Activated T-helper 1 cell treated with anti-CD3 and anti-CD28 coated beads, Interleukin-2, amount 50 U/mL, for 16 hours (primary cell): ENCODE measurements around the gene MRPL28.
"Not testable (repeated sequence)": the region's sequence is repeated elsewhere in the genome, so short reads cannot be mapped to it uniquely, and the experiment has no call there.

Source experiments
- DNase-seq, 2 donors: peaks; one replicate each; pipeline ENCODE4 v3.0.0-alpha.2; 2020; ENCODE audit warnings: low read depth in 1 of 2, low spot score in 1 of 2

Gene MRPL28

DNA sequence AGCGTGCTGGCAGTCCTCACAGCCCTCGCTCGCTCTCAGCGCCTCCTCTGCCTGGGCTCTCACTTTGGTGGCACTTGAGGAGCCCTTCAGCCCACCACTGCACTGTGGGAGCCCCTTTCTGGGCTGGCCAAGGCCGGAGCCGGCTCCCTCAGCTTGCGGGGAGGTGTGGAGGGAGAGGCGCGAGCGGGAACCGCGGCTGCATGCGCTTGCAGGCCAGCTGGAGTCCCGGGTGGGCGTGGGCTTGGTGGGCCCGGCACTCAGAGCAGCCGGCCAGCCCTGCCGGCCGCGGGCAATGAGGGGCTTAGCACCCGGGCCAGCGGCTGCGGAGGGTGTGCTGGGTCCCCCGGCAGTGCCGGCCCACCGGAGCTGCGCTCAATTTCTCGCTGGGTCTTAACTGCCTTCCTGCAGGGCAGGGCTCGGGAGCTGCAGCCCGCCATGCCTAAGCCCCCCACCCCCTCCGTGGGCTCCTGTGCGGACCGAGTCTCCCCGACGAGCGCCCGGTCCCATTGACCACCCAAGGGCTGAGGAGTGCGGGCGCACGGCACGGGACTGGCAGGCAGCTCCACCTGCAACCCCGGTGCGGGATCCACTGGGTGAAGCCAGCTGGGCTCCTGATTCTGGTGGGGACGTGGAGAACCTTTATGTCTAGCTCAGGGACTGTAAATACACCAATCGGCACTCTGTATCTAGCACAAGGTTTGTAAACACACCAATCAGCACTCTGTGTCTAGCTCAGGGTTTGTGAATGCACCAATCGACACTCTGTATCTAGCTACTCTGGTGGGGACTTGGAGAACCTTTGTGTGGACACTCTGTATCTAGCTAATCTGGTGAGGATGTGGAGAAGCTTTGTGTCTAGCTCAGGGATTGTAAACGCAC lies 29.0 kb downstream of the MRPL28 start:
- not testable (repeated sequence) for DNase-seq

DNA sequence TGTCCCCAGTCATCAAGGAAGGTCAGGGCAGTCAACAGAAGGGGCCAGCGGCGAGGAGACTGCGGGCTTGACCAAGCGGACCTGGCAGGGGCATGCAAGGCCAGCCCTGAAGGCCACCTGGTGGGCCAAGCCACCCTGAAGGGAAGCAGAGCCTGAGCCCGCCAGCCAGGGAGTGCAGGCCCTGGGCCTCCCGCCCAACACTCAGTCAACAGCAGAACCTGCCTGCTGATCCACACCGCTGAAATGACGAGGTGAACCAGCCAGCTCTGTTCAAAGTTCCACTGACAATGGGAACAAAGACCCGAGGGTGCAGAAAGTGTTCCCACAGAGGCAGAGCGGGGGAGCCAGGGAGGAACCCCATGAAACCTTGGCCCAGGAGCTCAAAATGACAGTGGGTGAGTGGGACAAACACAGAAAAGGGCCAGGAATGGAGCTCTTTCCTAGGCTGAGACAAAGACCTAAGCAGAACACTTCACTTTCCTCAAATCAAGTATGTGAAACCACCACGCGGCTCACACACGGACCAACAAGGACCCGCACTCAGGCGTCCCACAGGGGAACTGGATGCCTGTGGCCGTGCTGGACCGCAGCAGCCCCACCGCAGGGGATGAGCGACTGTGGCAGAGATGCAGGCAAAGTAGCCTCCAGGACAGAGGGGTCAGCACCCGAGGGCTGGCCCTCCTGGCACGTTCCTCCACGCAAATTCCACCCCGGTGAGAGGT lies 29.8 kb downstream of the MRPL28 start:
- DNase-seq, result no peak

DNA sequence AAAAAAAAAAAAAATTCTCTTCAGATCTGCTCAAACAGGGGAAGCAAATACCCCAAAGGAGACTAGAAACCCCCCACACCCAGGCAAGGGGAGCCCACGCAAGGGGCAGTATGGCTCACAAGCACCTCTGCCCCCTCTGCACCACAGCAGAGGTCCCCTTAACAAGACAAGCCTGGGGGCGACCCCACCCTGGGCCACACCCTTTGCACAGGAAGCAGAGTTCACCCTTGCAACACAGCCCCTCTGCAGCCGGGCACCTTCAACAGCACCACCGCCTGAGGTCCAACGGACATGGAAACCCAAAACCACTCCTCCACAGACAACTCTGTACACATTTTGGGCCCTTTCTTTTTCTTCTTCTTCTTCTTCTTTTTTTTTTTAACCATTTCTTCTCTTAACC lies 30.7 kb downstream of the MRPL28 start:
- no peak for DNase-seq

DNA sequence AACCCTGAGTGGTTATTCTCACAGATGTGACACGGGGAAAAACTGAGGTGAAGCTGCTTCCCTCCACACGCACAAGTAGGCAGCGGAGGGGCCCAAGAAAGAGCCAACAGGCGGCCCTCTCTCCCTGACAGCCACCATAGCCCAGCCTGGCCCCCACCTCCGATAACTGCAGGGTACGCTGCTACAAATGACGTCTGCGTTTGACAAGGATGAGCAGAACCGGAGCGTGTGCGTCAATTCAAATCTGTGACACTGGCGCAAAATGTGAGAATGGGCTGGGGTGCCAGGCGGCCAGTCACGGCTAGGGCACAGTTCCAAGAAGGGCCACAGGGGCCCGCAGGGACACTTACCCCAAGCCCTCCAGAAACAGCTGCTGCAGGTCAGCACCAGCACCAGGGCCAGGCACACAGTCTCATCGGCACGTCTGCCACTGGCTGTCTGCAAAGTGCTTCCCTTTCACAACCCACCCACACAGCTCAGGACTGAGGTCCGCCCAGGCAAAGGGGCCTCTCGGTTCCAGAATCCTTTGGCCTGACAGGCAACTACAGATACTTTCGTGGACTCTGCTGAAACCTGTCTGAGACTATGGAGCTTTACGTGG lies 32.3 kb downstream of the MRPL28 start:
- DNase-seq, result no peak

DNA sequence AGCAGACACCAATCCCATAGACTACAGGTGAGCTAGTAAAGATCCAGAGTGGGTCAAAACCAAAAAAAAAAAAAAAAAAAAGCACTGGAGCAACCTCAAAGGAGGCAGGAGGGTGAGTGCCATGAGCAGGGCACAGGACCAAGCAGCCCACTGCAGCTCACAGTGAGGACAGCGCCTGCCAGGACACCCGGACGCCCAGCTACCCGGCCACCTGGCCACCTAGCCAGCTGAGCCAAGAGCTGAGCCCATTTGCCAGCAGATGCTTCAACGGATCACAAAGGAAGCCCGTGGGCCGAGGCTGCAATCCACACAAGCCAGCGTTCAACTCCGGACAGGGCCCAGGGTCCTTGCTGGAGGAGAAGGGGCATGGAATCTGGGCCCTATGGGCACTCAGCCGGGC lies 32.9 kb downstream of the MRPL28 start:
- DNase-seq, result no peak

DNA sequence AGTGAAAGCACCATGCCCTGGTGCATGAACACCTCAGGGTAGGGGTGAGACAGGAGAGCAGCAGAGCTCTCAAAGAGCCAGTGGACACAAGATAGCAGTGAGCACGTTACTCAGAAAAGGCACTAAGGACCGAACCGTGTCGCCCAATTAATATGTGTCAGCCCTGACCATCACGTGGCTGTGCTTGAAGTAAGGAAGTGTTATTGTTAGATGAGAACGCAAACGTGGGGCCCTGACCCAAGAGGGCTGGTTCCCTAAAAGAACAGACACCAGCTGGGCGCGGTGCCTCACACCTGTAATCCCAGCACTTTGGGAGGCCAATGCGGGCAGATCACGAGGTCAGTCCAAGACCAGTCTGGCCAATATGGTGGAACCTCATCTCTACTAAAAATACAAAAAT lies 34.1 kb downstream of the MRPL28 start:
- no peak for DNase-seq

DNA sequence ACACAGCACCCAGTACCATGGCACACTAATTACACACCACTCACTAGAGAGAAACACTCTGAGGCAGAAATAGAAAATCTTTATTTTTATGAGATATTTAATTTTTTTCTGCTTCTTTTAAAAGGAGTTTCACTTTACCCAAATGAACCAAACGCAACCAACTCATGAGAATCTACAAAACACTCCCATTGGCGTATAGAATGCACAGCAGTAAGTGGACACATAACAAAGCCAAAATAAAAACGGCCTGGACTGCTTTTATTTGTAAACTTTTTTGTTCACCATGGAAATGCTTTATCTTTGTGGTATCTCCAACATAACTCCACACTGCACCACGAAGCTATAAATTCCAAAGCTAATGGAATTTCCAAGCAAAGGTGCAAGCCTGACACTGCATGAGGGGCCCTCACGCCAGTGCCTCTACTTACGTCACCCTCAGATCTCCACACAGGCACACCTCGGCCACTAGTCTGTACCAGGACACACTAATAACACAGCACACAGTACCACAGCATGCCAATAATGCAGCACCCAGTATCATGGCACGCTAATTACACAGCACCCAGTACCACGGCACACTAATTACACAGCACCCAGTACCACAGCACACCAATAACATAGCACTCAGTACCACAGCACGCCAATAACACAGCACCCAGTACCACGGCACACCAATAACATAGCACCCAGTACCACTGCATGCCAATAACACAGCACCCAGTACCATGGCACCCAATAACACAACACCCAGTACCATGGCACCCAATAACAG lies 35.3 kb downstream of the MRPL28 start:
- not testable (repeated sequence) for DNase-seq

DNA sequence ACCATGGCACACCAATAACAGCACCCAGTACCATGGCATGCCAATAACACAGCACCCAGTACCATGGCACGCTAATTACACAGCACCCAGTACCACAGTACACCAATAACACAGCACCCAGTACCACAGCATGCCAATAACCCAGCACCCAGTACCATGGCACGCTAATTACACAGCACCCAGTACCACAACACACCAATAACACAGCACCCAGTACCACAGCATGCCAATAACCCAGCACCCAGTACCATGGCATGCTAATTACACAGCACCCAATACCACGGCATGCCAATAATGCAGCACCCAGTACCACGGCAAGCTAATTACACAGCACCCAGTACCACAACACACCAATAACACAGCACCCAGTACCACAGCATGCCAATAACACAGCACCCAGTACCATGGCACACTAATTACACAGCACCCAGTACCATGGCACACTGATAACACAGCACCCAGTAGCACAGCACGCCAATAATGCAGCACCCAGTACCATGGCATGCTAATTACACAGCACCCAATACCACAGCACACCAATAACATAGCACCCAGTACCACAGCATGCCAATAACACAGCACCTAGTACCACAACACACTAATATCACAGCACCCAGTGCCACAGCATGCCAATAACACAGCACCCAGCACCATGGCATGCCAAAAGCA lies 36.0 kb downstream of the MRPL28 start:
- DNase-seq, result not testable (repeated sequence)

DNA sequence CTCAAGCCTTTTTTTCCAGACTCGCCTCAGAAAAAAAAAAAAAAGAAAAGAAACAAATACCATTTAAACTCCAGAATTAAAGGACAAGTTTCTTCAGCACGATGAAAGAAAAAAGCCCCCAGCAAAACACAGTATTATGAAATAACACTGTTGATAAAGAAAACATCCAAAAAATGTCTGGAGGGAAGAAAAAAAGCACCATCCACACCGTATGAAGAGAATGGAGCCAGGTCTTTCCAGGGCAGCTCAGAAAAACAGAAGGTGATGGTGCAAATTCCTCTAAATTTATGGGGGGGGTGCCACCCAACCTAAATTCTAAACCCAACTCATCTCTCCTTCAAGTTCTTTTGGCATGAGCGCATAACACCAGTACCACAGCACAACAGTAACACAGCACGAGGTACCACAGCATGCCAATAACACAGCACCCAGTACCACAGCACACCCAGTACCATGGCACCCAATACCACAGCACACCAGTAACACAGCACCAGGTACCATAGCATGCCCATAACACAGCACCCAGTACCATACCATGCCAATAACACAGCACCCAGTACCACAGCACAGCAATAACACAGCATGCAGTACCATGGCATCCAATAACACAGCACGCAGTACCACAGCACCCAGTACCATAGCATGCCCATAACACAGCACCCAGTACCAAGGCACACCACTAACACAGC lies 36.8 kb downstream of the MRPL28 start:
- DNase-seq, result no peak

DNA sequence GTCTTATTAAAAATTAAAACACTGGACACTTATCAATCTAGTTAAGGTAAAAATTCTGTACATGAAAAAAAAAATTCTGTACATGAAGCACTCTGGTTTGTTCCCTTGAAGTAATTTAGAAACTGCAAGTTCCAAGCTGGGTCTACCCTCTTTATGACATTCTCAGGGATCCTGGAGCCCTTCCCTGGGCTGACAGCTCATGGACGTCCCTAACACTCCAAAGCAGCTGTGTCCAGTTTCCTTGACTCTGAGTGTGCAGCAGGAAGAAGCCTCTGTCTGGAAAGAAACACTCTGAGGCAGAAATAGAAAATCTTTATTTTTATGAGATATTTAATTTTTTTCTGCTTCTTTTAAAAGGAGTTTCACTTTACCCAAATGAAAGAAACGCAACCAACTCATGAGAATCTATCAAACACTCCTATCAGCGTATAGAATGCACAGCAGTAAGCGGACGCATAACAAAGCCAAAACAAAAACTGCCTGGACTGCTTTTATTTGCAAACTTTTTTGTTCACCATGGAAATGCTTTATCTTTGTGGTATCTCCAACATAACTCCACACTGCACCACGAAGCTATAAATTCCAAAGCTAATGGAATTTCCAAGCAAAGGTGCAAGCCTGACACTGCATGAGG lies 39.0 kb downstream of the MRPL28 start:
- DNase-seq, result not testable (repeated sequence)

DNA sequence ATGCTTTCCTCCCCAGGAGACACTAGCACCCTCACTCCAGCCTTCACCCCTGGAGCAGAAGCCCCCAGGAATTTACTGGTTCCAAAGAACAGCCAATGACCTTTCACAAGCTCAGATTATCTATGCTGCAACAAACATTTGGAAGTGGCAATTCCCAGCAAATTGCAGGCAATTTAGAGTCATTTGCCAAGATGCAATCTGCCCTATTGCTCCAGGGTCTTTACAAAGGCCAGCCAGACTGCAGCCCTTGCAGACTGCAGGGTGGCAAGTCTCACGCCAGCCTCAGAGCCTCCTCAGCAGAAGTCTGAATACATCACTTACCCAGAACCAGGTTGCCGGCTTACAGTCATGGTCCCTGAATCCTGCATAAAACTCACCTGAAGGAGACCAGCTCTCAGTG lies 39.6 kb downstream of the MRPL28 start:
- no peak for DNase-seq

DNA sequence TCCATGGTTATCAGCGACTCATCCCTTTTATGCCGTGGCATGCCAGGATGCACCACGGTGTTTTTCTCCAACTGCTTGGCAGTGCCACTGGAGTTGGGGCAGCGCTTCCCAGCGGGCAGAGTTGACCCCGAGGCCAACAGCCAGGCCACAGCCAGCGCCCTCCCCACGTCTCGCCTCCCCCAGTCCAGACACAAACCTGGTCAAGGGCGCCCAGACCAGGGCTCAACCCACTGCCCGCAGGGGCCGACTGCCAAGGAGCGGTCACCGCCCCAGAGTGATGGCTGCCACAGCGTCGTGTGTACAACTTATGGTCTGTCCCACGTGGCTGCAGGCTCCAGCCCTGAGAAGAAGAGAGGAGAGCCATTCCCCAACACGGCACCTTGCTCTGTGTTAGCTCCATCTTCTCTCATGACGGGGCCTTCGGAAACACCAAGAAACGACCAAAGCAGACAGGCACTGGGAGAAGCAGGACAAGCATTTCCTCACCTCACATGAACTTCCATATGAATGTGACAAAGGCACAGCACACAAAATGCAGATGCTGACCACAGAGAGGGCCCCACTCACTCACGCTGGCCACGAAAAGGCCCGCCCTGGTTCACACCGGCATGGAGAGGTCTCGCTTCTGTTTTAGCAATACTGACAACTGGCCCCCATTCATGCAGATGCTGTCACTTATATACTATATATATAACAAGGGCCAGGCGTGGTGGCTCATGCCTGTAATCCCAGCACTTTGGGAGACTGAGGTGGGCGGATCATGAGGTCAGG lies 44.8 kb downstream of the MRPL28 start:
- DNase-seq, result no peak

DNA sequence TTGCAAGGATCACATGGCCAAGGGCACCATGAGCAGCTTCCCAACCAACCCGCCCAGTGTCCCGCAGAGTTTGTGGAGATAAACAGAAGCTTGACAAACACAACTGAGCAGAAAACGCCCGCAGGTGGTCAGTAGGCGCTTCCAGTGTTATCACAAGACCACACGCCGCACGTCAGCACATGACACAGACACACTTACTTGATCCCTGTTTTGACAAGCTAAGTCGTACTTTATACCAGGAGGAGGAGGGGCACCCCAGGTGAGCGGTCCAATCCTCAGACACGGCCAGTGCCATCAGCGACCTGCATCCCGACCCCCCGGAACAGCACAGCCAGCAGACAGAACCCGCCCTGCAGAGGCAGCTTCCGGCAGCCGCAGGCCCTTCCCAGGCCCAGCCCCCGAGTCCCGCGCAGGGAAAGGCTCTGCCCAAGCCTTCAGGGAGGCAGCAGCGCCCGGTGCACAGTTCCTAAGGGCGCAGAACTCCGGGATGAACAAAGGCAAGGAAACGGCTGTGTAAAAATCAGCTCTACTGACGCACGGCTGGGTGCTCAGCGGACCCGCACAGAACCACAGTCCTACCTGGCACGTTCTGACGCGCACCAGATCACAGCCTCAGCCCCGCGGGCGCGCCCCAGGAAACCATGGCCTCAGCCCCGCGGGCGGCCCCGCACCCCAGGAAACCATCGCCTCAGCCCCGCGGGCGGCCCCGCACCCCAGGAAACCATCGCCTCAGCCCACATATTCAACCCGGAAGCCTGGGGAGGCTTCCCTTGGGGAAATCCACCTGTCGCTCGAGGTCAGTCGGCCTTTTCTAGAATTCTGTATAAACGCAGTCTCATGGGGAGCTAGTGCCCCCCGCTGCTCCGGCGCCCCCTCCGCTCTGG lies 45.6 kb downstream of the MRPL28 start:
- peak; percentile 40 to 53 for DNase-seq

DNA sequence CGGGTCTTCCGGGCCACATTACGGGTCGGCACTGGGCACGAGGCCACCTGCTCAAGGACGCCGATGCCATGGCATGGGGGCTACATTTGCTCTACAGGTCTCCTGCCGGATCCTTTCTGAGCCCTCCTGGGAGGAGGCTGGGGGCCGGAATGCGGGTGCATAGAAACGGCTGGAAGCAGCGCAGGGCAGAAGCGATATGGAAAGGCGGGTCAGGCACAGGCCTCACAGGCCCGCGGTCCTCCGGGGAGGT lies 46.2 kb downstream of the MRPL28 start:
- no peak for DNase-seq

DNA sequence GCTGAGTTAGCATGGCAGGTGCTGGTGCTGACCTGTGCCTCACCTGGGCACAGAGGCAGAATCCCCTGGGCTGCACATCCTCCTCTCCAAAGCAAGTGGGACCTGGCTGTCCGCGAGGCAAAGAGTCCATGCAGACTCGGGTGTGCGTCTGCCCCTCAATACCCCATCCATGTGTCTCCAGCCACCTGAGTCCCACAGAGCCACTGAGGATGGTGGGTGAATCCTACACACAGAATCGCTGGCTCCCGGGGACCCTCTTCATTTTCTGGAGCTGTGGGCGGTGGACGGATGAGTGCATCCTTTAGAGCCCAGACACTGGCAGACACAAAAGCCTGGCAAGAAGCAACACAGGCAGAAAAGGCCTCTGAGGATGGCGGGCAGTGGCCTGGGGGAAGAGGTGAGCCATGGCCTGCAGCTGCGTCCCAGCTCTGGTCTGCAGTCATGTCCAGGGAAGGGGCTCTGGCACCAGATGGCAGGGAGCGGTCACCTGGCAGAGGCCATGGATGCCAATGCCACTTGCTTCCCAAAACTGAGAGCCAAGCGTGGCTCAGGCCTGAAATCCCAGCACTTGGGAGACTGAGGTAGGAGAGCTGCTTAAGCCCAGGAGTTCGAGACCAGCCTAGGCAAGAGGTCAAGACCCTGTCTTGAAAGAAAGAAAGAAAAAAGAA lies 47.7 kb downstream of the MRPL28 start:
- no peak for DNase-seq

DNA sequence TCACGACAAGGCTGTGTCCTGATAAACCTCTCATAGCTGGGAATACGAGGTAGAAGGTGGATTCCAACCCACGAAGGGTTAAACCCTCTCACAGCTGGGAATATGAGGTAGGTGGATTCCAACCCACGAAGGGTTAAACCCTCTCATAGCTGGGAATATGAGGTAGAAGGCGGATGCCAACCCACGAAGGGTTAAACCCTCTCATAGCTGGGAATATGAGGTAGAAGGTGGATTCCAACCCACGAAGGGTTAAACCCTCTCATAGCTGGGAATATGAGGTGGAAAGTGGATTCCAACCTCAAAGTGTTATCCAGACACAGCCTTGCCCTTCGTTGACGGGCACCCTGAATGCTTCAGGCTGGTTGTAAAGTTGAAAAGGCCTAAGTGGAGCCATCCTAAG lies 48.8 kb downstream of the MRPL28 start:
- no peak for DNase-seq

DNA sequence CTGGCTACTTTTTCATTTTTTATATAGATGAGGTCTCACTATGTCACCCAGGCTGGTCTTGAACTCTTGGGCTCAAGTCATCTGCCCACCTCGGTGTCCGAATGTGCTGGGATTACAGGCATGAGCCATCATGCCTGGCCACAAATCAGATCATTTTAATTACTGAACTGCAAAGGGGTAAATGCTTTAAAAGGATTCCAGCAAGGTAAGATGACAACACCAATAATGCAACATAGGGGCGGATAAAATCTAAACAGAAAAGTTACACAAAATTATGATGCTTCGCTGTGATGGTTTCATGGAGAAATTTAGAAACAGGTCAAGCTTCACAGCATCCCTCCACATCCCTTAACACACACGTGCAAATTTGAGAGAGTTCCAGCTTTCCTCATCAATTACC lies 50.1 kb downstream of the MRPL28 start:
- no peak for DNase-seq

DNA sequence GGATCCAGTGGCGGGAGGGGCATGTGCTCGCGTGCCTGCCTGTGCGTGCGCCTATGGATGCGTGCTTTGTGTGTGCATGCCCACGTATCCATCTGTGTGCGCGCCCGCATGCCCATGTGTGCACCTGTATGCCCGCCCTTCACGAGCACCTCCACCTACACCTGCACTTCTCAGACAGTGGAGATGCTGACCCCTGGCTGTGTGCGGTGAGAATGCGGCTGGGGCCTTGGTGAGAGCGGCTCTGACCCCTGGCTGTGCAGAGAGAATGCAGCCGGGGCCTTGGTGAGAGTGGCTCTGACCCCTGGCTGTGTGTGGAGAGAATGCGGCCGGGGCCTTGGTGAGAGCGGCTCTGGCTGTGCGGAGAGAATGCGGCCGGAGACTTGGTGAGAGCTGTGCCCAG lies 51.7 kb downstream of the MRPL28 start:
- no peak for DNase-seq
